Neutrophil (primary cell): ENCODE results near the gene TEN1.
"Not testable (repeated sequence)": the region's sequence is repeated elsewhere in the genome, so short reads cannot be mapped to it uniquely, and the experiment has no call there.

Experiments
- H3K27ac ChIP-seq: fragments of 200-600 bp; sonication (generic); 2 replicates; pipeline ENCODE4 v1.5.1; 2016; ENCODE audit warnings: mild to moderate bottlenecking, moderate library complexity
- H3K27me3 ChIP-seq: fragments of 200-600 bp; sonication (generic); 2 replicates; pipeline ENCODE4 v1.6.0; 2016; ENCODE audit warnings: mild to moderate bottlenecking
- H3K36me3 ChIP-seq: fragments of 200-600 bp; sonication (generic); 2 replicates; pipeline ENCODE4 v1.5.1; 2017
- H3K4me1 ChIP-seq, 2 experiments: fragments of 200-600 bp in 1 of 2; sonication (generic) in 1 of 2; 1 replicate in 1 of 2; 2 replicates in 1 of 2; pipeline versions ENCODE4 v1.5.1 to v1.6.1; 2013 to 2016; ENCODE audit warnings: low read depth in 1 of 2, low read length in 1 of 2, mild to moderate bottlenecking in 1 of 2, moderate library complexity in 1 of 2; ENCODE audit not compliant: control insufficient read depth in 1 of 2, insufficient read depth in 1 of 2
- H3K4me3 ChIP-seq, 2 experiments: fragments of 200-600 bp in 1 of 2; sonication (generic) in 1 of 2; 1 replicate in 1 of 2; 2 replicates in 1 of 2; pipeline ENCODE4 v1.5.1; 2013 to 2016; ENCODE audit warnings: low read depth in 1 of 2, low read length in 1 of 2, mild to moderate bottlenecking in 1 of 2, moderate library complexity in 1 of 2
- H3K9me3 ChIP-seq: fragments of 200-600 bp; sonication (generic); 2 replicates; pipeline ENCODE4 v1.5.1; 2016
- CTCF ChIP-seq: fragments of 200-600 bp; sonication (generic); IDR thresholded peaks from 2 replicates; pipeline ENCODE4 v1.5.1; 2016; ENCODE audit warnings: antibody characterized with exemption

Gene TEN1

GRCh38 chr17:76034428-76035350 is 55.6 kb downstream of the TEN1 start:
- no peak for TF ChIP-seq CTCF
- Histone ChIP-seq H3K4me1 (no peaks in the 10 kb centered on the region), H3K27me3 (peaks cover 19% of the 10 kb centered on the region), H3K36me3 (peaks cover 21% of the 10 kb centered on the region), H3K9me3 (no peaks in the 10 kb centered on the region), H3K27ac (no peak overlapping the region), H3K4me3 (no peak overlapping the region)

- Histone ChIP-seq H3K4me1 (no peaks in the 10 kb centered on the region), H3K9me3 (no peaks in the 10 kb centered on the region), H3K27me3 (peaks cover 10% of the 10 kb centered on the region), H3K4me3 (no peak overlapping the region), H3K27ac (no peak overlapping the region), H3K36me3 (peaks cover 41% of the 10 kb centered on the region)
- TF ChIP-seq CTCF: no peak
Observed at GRCh38 chr17:76036497-76037261, 57.6 kb downstream of the TEN1 start.

- no peak for TF ChIP-seq CTCF
- H3K27ac ChIP-seq: no peak overlapping the region
- H3K4me3 ChIP-seq: no peak overlapping the region
- H3K9me3 ChIP-seq: no peaks in the 10 kb centered on the region
- peaks cover under 1% of the 10 kb centered on the region for H3K27me3 ChIP-seq
- H3K36me3 ChIP-seq: peaks cover 55% of the 10 kb centered on the region
- H3K4me1 ChIP-seq: no peaks in the 10 kb centered on the region
Observed at GRCh38 chr17:76038050-76038449, 59.0 kb downstream of the TEN1 start.

- Histone ChIP-seq H3K27ac (no peak overlapping the region), H3K9me3 (no peaks in the 10 kb centered on the region), H3K4me3 (no peak overlapping the region), H3K27me3 (no peaks in the 10 kb centered on the region), H3K4me1 (no peaks in the 10 kb centered on the region), H3K36me3 (peaks cover 66% of the 10 kb centered on the region)
- TF ChIP-seq CTCF: no peak
Observed at GRCh38 chr17:76039121-76039520, 60.1 kb downstream of the TEN1 start.

- Histone ChIP-seq H3K4me3 (no peak overlapping the region), H3K36me3 (peaks cover 78% of the 10 kb centered on the region), H3K27me3 (no peaks in the 10 kb centered on the region), H3K4me1 (no peaks in the 10 kb centered on the region), H3K27ac (no peak overlapping the region), H3K9me3 (no peaks in the 10 kb centered on the region)
- no peak for TF ChIP-seq CTCF
Observed at GRCh38 chr17:76040376-76040775, 61.3 kb downstream of the TEN1 start.

- H3K36me3 ChIP-seq: peaks cover 99% of the 10 kb centered on the region
- H3K9me3 ChIP-seq, H3K27me3 ChIP-seq, H3K4me3 ChIP-seq, H3K27ac ChIP-seq, H3K4me1 ChIP-seq: not testable (repeated sequence)
Observed at GRCh38 chr17:76042868-76043267, 63.8 kb downstream of the TEN1 start.

GRCh38 chr17:76044475-76045007 is 65.5 kb downstream of the TEN1 start:
- H3K4me3 ChIP-seq, H3K9me3 ChIP-seq, H3K27ac ChIP-seq, H3K4me1 ChIP-seq, H3K27me3 ChIP-seq: not testable (repeated sequence)
- peaks cover 99% of the 10 kb centered on the region for H3K36me3 ChIP-seq
